Transverse colon (tissue), 4 donors: ENCODE results near the gene PDSS2. TPM values are rescaled to one million over a fixed set of nuclear protein-coding genes. Genes with fewer than 3 reads are reported as not detected.
"Not testable (repeated sequence)": the region's sequence is repeated elsewhere in the genome, so short reads cannot be mapped to it uniquely, and the experiment has no call there.

ENCODE experiments used
- DNase-seq: peaks from one replicate; pipeline ENCODE4 v3.0.0-alpha.2; 2019
- H3K27ac ChIP-seq, 4 donors: fragments of 200-600 bp; sonication (generic); 2 replicates each; pipeline ENCODE4 v1.5.1; 2016 to 2018; ENCODE audit warnings: inconsistent platforms in 4 of 4
- H3K27me3 ChIP-seq: fragments of 200-600 bp; sonication (generic); 2 replicates; pipeline ENCODE4 v1.5.1; 2017; ENCODE audit warnings: inconsistent platforms
- H3K36me3 ChIP-seq, 4 donors: fragments of 200-600 bp; sonication (generic); 2 replicates each; pipeline ENCODE4 v1.5.1; 2017 to 2019; ENCODE audit warnings: inconsistent platforms in 4 of 4
- H3K4me1 ChIP-seq, 4 donors: fragments of 200-600 bp; sonication (generic); 2 replicates each; pipeline ENCODE4 v1.5.1; 2017 to 2020; ENCODE audit warnings: inconsistent platforms in 4 of 4
- H3K4me3 ChIP-seq, 4 donors: fragments of 200-600 bp; sonication (generic); 1 replicate in 1 of 4; 2 replicates in 3 of 4; pipeline versions ENCODE4 v1.5.1 to v1.6.1; 2017 to 2019; ENCODE audit warnings: inconsistent platforms in 4 of 4
- H3K9me3 ChIP-seq, 2 donors: fragments of 200-600 bp; sonication (generic); 2 replicates each; pipeline ENCODE4 v1.5.1; 2017 to 2019; ENCODE audit warnings: inconsistent platforms in 2 of 2
- EP300 ChIP-seq: sonication (generic); formaldehyde crosslinking; IDR thresholded peaks from one replicate; pipeline ENCODE4 v1.6.1; 2017; ENCODE audit warnings: antibody characterized with exemption, low read depth
- POLR2A ChIP-seq: fragments of 450-650 bp; IDR thresholded peaks from one replicate; pipeline ENCODE4 v1.6.1; 2016; ENCODE audit warnings: antibody characterized with exemption, mild to moderate bottlenecking, moderate library complexity
- POLR2AphosphoS5 ChIP-seq, 3 donors: sonication (generic); formaldehyde crosslinking; IDR thresholded peaks; one replicate each; pipeline ENCODE4 v1.6.1; 2016; ENCODE audit warnings: antibody characterized with exemption in 3 of 3
- WGBS, 2 donors: methylation state at CpG; one replicate each; pipeline ENCODE4 v1.1.5; 2018; ENCODE audit warnings: low coverage in 1 of 2; 5-methylcytosine and 5-hydroxymethylcytosine counted together
- in situ Hi-C, 4 donors: fragments of 200-750 bp; cut with MboI; loops; one replicate each; pipeline versions ENCODE4 v1.15.0 to v1.15.1; 2017; ENCODE audit warnings: low sequenced_read_pairs in 3 of 4, low pct_ligation_motif_present in 1 of 4, low pct_unique_long_range_greater_than_20kb in 1 of 4
- intact Hi-C: fragments of 100-400 bp; cut with DNase I; formaldehyde crosslinking; loops from one replicate; pipeline ENCODE4 v1.15.1; 2023; ENCODE audit warnings: low total_unique reads
- total RNA-seq, 4 donors: library from RNA; depleted of rRNA; stranded (reverse); fragments of >200 nt; gene quantifications; one replicate each; pipeline ENCODE4 v1.1.0, GENCODE V29; 2016
- TF ChIP-seq, protein P1 (sequence below), 5 experiments: fragments of 200-600 bp in 3 of 5; fragments of 450-650 bp in 2 of 5; sonication (generic) in 3 of 5; IDR thresholded peaks; 1 replicate in 2 of 5; 2 replicates in 3 of 5; pipeline ENCODE4 v1.5.1; 2016 to 2017; ENCODE audit warnings: antibody characterized with exemption in 5 of 5, inconsistent platforms in 3 of 5, mild to moderate bottlenecking in 2 of 5, moderate library complexity in 1 of 5

PDSS2 gene
- total RNA-seq, 4 donors from 2014 or later: 3.0 to 32.5 (median 15.6) TPM

DNA sequence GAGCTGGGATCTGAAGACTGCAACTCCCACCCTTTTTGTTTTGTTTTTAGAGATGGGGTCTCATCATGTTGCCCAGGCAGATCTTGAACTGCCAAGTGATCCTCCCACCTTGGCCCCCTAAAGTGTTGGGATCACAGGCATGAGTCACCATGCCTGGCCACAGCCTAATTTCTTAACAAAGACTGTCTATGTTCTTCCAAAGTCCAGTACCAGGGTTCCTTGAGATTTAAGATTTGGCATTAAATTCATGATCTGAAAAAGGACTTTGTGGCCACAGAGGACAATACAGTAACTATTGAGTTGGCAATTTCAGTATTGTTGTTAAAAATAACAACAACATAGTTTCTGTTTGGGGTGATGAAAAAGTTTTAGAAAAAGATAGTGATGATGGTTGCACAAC is 315.4 kb downstream of the PDSS2 start:
- H3K27me3 ChIP-seq: no peaks in the 10 kb centered on the region
- H3K36me3 ChIP-seq: no peaks in the 10 kb centered on the region
- no peak for DNase-seq
- H3K4me3 ChIP-seq: no peak overlapping the region
- H3K27ac ChIP-seq: no peak overlapping the region
- in situ Hi-C loops: no loop called here
- H3K9me3 ChIP-seq: no peaks in the 10 kb centered on the region
- peaks cover 0 to 3% (median 0%) of the 10 kb centered on the region in 4 donors for H3K4me1 ChIP-seq
- TF ChIP-seq, protein P1, sequence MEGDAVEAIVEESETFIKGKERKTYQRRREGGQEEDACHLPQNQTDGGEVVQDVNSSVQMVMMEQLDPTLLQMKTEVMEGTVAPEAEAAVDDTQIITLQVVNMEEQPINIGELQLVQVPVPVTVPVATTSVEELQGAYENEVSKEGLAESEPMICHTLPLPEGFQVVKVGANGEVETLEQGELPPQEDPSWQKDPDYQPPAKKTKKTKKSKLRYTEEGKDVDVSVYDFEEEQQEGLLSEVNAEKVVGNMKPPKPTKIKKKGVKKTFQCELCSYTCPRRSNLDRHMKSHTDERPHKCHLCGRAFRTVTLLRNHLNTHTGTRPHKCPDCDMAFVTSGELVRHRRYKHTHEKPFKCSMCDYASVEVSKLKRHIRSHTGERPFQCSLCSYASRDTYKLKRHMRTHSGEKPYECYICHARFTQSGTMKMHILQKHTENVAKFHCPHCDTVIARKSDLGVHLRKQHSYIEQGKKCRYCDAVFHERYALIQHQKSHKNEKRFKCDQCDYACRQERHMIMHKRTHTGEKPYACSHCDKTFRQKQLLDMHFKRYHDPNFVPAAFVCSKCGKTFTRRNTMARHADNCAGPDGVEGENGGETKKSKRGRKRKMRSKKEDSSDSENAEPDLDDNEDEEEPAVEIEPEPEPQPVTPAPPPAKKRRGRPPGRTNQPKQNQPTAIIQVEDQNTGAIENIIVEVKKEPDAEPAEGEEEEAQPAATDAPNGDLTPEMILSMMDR (IDR thresholded peaks at IDR 0.05): no peak
- TF ChIP-seq EP300 (no peak), POLR2AphosphoS5 (IDR thresholded peaks at IDR 0.05) (no peak), POLR2A (no peak)
- intact Hi-C loops: no loop called here

- Histone ChIP-seq H3K27me3 (no peaks in the 10 kb centered on the region), H3K4me3 (no peak overlapping the region), H3K27ac (no peak overlapping the region), H3K4me1 (peaks cover 0 to 3% (median 0%) of the 10 kb centered on the region in 4 donors), H3K36me3 (no peaks in the 10 kb centered on the region), H3K9me3 (no peaks in the 10 kb centered on the region)
- intact Hi-C loops: no loop called here
- TF ChIP-seq POLR2A (no peak), EP300 (no peak), POLR2AphosphoS5 (IDR thresholded peaks at IDR 0.05) (no peak)
- TF ChIP-seq, protein P1 (IDR thresholded peaks at IDR 0.05): no peak
- in situ Hi-C loops: no loop called here
- no peak for DNase-seq
- 50% methylated on average over 3 of the region's 3 CpGs for WGBS, 2 donors
Observed at GRCh38 chr6:107140581-107140980, 318.8 kb downstream of the PDSS2 start.

- H3K9me3 ChIP-seq, H3K27me3 ChIP-seq, H3K36me3 ChIP-seq, in situ Hi-C loops, intact Hi-C loops, H3K4me3 ChIP-seq, H3K27ac ChIP-seq, DNase-seq, H3K4me1 ChIP-seq: not testable (repeated sequence)
- WGBS, 2 donors: 80 to 89% methylated on average over 2 to 3 of the region's 3 CpGs
Observed at GRCh38 chr6:107136324-107136723, 323.0 kb downstream of the PDSS2 start.

DNA sequence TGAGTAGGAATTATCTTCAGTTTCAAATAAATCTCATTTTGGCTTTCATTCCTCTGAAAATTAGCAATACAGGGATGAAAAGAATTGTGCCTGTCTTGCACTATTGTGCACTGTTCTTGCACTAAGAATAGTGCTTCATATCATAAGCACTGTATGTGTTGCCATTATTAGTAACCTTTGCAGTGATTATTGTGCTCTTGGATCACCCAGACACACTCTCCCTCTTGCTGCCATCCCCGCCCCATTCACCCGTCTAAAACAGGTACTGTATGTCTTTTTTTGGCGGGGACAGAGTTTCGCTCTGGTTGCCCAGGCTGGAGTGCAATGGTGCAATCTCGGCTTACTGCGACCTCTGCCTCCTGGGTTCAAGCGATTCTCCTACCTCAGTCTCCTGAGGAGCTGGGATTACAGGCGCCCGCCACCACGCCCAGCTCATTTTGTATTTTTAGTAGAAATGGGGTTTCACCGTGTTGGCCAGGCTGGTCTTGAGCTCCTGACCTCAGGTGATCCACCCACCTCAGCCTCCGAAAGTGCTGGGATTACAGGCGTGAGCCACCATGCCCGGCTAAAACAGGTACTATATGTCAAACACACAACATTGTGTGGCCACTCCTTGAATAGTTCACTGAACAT is 324.2 kb downstream of the PDSS2 start:
- H3K4me3 ChIP-seq, H3K9me3 ChIP-seq, H3K27ac ChIP-seq, DNase-seq, H3K27me3 ChIP-seq, intact Hi-C loops, H3K36me3 ChIP-seq, H3K4me1 ChIP-seq, in situ Hi-C loops: not testable (repeated sequence)
- 93% methylated on average over 14 of the region's 14 CpGs; no CpG with 5 or more reads in 1 of the 2 donors for WGBS, 2 donors

DNA sequence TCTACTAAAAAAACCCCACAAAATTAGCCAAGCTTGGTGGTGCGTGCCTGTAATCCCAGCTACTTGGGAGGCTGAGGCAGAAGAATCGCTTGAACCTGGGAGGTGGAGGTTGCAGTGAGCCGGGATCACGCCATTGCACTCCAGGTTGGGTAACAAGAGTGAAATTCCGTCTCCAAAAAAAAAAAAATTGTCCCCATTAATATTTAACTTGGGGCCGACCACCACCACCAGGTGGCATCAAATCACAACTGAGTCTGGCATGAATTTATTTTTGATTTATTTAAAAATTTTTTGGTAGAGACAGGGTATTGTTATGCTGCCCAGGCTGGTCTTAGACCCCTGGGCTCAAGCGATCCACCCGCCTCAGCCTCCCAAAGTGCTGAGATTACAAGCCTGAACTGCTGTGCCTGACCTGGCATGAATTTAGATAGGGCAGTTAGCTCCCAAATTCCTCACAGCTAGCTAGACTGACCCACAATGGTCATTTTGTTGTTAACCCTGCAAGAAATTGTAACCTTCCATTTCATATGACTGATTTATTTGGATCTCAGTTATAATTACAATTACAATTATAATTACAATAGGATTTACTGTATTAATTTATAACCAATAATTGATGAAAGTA is 326.9 kb downstream of the PDSS2 start:
- Histone ChIP-seq H3K9me3 (no peaks in the 10 kb centered on the region), H3K27ac (no peak overlapping the region), H3K4me1 (peaks cover 0 to 10% (median 7%) of the 10 kb centered on the region in 4 donors), H3K27me3 (no peaks in the 10 kb centered on the region), H3K4me3 (no peak overlapping the region), H3K36me3 (no peaks in the 10 kb centered on the region)
- WGBS, 2 donors: 46% methylated on average over 8 of the region's 8 CpGs; no CpG with 5 or more reads in 1 of the 2 donors
- DNase-seq: no peak
- intact Hi-C loops (no loop called here), in situ Hi-C loops (no loop called here)
- no peak for TF ChIP-seq EP300
- TF ChIP-seq, protein P1 (IDR thresholded peaks at IDR 0.05): peak; percentile 22 to 39 (median 34)
